OCI-LY3 (cell line): Measurements from ENCODE around the gene TAS2R3.

Experiments
- H2AFZ ChIP-seq: fragments of 200-600, 300-600 bp; shearing (Covaris generic); 2 replicates; pipeline ENCODE4 v1.6.0; 2014; ENCODE audit warnings: antibody characterized with exemption, low read depth, low read length
- H3K27ac ChIP-seq: fragments of 200-600, 300-600 bp; sonication (generic); 2 replicates; pipeline ENCODE4 v1.5.1; 2014; ENCODE audit warnings: mild to moderate bottlenecking, low read length, moderate library complexity, mixed read lengths
- H3K27me3 ChIP-seq: fragments of 200-600, 300-600 bp; sonication (generic); 2 replicates; pipeline ENCODE4 v1.6.1; 2014; ENCODE audit warnings: low read depth, low read length, mixed read lengths
- H3K36me3 ChIP-seq: fragments of 200-600, 300-600 bp; sonication (generic); replicated peaks from 2 replicates; pipeline ENCODE3; 2014; ENCODE audit warnings: low read depth, low read length, mixed read lengths
- H3K4me1 ChIP-seq: fragments of 300-600, 200-600 bp; sonication (generic); 2 replicates; pipeline ENCODE4 v1.6.1; 2014; ENCODE audit warnings: low read length, mixed read lengths
- H3K4me2 ChIP-seq: fragments of 200-600, 300-600 bp; sonication (generic); 2 replicates; pipeline ENCODE4 v1.6.1; 2014; ENCODE audit warnings: low read length, mixed read lengths
- H3K4me3 ChIP-seq: fragments of 300-600, 200-600 bp; sonication (generic); 2 replicates; pipeline ENCODE4 v1.5.1; 2014; ENCODE audit warnings: antibody characterized with exemption, mild to moderate bottlenecking, low read length, moderate library complexity
- H3K79me2 ChIP-seq: fragments of 300-600, 200-600 bp; shearing (Covaris generic); 2 replicates; pipeline ENCODE4 v1.6.1; 2014; ENCODE audit warnings: mild to moderate bottlenecking, low read length, mixed read lengths
- H3K9ac ChIP-seq: fragments of 300-600, 200-600 bp; shearing (Covaris generic); 2 replicates; pipeline ENCODE4 v1.6.0; 2014; ENCODE audit warnings: mild to moderate bottlenecking, low read length, moderate library complexity
- H3K9me3 ChIP-seq: fragments of 200-600, 300-600 bp; shearing (Covaris generic); 2 replicates; pipeline ENCODE4 v1.6.1; 2014; ENCODE audit warnings: low read length, mixed read lengths; ENCODE audit not compliant: insufficient read depth
- H4K20me1 ChIP-seq: fragments of 200-600, 300-600 bp; sonication (generic); 2 replicates; pipeline ENCODE4 v1.6.1; 2016; ENCODE audit warnings: low read length, mixed read lengths; ENCODE audit not compliant: insufficient read depth
- EZH2phosphoT487 ChIP-seq: fragments of 200-600 bp; shearing (Covaris generic); IDR thresholded peaks from 2 replicates; pipeline ENCODE4 v1.6.1; 2018; ENCODE audit warnings: antibody characterized with exemption, mixed run types, low read depth
- TF ChIP-seq, protein P1 (sequence below): fragments of 200-600, 300-600 bp; sonication (generic); IDR thresholded peaks from 2 replicates; pipeline ENCODE4 v1.5.1; 2014; ENCODE audit warnings: antibody characterized with exemption, low read length, low read depth

The TAS2R3 gene, protein sequence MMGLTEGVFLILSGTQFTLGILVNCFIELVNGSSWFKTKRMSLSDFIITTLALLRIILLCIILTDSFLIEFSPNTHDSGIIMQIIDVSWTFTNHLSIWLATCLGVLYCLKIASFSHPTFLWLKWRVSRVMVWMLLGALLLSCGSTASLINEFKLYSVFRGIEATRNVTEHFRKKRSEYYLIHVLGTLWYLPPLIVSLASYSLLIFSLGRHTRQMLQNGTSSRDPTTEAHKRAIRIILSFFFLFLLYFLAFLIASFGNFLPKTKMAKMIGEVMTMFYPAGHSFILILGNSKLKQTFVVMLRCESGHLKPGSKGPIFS

DNA sequence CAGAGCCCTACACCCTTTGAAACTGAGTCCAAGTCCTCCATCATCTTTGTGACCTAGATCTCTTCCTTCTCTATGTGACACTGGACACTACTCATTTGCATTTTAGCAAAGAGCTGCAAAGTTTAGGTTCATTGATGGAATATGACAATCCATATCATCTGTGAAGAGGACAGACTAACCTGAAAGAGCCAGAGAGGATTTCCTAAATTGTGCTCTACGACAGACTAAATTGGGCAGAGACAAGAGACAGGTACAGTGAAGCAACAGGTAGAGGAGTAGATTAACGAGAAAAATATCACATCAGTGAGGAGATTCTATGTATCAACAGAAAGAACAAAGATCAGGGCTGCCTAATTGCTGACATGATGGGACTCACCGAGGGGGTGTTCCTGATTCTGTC lies at the start of gene TAS2R3:
TSS of gene TAS2R3 (plus strand) at position 301 of the 400 bp plus-strand sequence. CDS start at position 363, 62 bp downstream.
- Histone ChIP-seq H3K9ac (no peak within 1 kb of the TSS), H3K4me1 (no peaks in the 10 kb centered on the region), H3K4me2 (no peak within 1 kb of the TSS), H3K27me3 (no peaks in the 10 kb centered on the region), H3K36me3 (peaks cover 8% of the 10 kb centered on the region), H3K9me3 (no peaks in the 10 kb centered on the region), H4K20me1 (no peaks in the 10 kb centered on the region), H3K27ac (no peak within 1 kb of the TSS), H3K79me2 (no peaks in the 10 kb centered on the region), H3K4me3 (no peak within 1 kb of the TSS), H2AFZ (no peak within 1 kb of the TSS)
- no peak for TF ChIP-seq EZH2phosphoT487
- TF ChIP-seq, protein P1, sequence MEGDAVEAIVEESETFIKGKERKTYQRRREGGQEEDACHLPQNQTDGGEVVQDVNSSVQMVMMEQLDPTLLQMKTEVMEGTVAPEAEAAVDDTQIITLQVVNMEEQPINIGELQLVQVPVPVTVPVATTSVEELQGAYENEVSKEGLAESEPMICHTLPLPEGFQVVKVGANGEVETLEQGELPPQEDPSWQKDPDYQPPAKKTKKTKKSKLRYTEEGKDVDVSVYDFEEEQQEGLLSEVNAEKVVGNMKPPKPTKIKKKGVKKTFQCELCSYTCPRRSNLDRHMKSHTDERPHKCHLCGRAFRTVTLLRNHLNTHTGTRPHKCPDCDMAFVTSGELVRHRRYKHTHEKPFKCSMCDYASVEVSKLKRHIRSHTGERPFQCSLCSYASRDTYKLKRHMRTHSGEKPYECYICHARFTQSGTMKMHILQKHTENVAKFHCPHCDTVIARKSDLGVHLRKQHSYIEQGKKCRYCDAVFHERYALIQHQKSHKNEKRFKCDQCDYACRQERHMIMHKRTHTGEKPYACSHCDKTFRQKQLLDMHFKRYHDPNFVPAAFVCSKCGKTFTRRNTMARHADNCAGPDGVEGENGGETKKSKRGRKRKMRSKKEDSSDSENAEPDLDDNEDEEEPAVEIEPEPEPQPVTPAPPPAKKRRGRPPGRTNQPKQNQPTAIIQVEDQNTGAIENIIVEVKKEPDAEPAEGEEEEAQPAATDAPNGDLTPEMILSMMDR = no peak

DNA sequence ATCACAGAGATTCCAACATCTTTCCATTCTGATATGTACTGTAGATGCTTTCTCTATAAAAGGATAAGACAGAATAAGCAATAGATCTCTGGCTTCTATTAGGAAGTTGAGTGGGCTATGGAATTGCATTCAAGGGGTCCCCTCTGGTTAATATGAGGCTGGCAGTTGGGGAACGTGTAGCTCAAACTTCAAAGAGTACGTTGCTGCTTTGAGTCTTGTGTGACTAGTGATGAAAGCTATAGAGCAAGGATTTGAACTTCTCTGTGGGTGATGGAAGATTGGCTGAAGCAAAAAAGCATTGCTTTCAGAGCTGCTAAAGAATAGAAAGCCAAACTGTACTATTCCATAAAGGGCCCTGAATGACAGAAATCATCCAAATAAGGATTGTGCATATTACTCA lies 49.3 kb upstream of the TAS2R3 start:
- H4K20me1 ChIP-seq = no peaks in the 10 kb centered on the region
- H3K9me3 ChIP-seq = no peaks in the 10 kb centered on the region
- peaks cover 10% of the 10 kb centered on the region; the same call in 1 of the 2 replicates for H3K27me3 ChIP-seq
- no peaks in the 10 kb centered on the region for H3K36me3 ChIP-seq
- H3K9ac ChIP-seq = no peak overlapping the region
- peaks cover 8% of the 10 kb centered on the region for H3K4me1 ChIP-seq
- no peak overlapping the region for H3K27ac ChIP-seq
- TF ChIP-seq, protein P1 = no peak
- TF ChIP-seq EZH2phosphoT487 = no peak
- no peak overlapping the region for H3K4me3 ChIP-seq
- no peaks in the 10 kb centered on the region for H3K79me2 ChIP-seq
- no peak overlapping the region for H2AFZ ChIP-seq
- no peak overlapping the region for H3K4me2 ChIP-seq

DNA sequence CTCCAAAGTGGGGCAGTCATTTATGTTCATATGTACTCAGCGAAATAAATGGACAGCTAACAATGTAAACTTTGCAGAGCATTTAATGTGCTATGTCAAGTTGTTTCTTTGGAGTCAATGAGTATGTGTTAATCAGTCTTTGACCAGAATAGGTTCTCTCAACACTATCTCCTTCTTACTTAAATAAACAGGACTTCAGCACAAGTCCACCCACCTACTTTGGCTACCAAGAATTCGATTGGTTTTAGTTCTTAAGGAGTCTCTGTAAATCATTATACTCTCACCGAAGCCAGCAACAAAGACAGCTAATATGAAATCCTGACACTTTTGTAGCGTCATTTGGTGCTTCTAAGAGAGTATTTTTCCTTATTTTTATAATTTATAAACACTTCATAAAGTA lies 48.9 kb upstream of the TAS2R3 start:
- no peaks in the 10 kb centered on the region for H3K36me3 ChIP-seq
- no peak overlapping the region for H3K27ac ChIP-seq
- no peaks in the 10 kb centered on the region for H4K20me1 ChIP-seq
- no peak overlapping the region for H3K4me2 ChIP-seq
- no peak overlapping the region for H3K4me3 ChIP-seq
- H3K27me3 ChIP-seq = peaks cover 10% of the 10 kb centered on the region; the same call in 1 of the 2 replicates
- no peaks in the 10 kb centered on the region for H3K79me2 ChIP-seq
- TF ChIP-seq EZH2phosphoT487 = no peak
- TF ChIP-seq, protein P1 = no peak
- H3K4me1 ChIP-seq = peaks cover 8% of the 10 kb centered on the region
- H3K9ac ChIP-seq = no peak overlapping the region
- H3K9me3 ChIP-seq = no peaks in the 10 kb centered on the region
- no peak overlapping the region for H2AFZ ChIP-seq

DNA sequence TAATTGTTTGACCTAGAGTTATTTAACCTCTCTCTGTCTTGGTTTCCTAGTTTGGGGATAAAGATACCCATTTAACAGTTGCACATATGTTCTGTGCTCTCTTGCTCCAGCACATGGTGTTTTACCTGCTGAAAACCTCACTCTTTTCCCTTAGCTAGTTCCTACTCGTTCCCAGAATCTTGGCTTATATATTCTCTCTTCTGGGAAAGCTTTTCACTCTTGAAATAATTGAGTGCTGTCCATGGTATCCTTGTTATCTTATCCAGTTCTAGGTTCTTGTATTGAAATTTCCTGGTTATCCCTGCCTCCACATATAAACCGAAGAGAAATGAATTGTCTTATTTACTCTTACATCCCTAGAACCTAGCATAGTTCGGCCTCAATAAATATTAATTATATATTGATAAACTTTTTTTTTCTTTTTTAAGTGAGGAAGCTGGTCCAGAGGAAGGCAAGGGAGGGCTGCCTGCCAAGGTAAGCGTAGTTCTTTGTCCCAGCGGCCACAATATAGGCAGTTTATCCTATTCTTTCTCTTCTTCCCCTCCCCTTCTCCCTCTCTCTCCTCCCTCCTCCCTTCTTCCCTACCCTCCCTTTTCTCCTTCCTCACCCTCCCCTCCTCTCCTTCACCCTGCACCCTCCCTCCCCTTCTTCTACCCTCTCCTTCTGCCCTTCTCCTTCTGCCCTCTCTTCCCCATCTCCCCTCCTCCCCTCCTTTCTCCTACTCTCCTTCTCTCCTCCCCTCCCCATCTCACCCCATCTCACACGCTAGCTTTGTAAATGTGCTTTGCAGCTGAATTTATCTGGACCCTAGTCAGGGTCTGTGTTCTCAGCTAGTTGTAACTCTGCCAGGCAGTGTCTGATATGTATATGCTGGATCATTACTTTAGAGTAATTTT lies 47.9 kb upstream of the TAS2R3 start:
- Histone ChIP-seq H3K27ac (no peak overlapping the region), H3K4me3 (no peak overlapping the region), H3K9ac (no peak overlapping the region), H3K27me3 (peaks cover 10% of the 10 kb centered on the region; the same call in 1 of the 2 replicates), H3K79me2 (no peaks in the 10 kb centered on the region), H3K4me1 (peaks cover 8% of the 10 kb centered on the region), H3K36me3 (no peaks in the 10 kb centered on the region), H3K4me2 (no peak overlapping the region), H2AFZ (no peak overlapping the region), H4K20me1 (no peaks in the 10 kb centered on the region), H3K9me3 (no peaks in the 10 kb centered on the region)
- TF ChIP-seq EZH2phosphoT487 = no peak
- TF ChIP-seq, protein P1 = no peak
